HepG2 (cell line): Measurements from ENCODE around the gene MCOLN1.

Source experiments
- ATF2 ChIP-seq: sonication (generic); formaldehyde crosslinking; IDR thresholded peaks from 2 replicates; pipeline ENCODE4 v1.4.0; 2020; ENCODE audit warnings: missing genetic modification reagents
- CTCF ChIP-seq: sonication (generic); formaldehyde crosslinking; IDR thresholded peaks from 2 replicates; pipeline ENCODE4 v1.5.0; 2020; ENCODE audit warnings: mild to moderate bottlenecking, missing genetic modification reagents, moderate library complexity
- FOXA1 ChIP-seq, 2 experiments: fragments of 450-650 bp in 1 of 2; sonication (generic) in 1 of 2; formaldehyde crosslinking in 1 of 2; IDR thresholded peaks; 2 replicates each; pipeline versions ENCODE4 v1.4.0 to v1.6.1; 2016 to 2020; ENCODE audit warnings: missing genetic modification reagents in 1 of 2
- KMT2A ChIP-seq: sonication (generic); formaldehyde crosslinking; IDR thresholded peaks from 2 replicates; pipeline ENCODE4 v1.4.0; 2020; ENCODE audit warnings: missing genetic modification reagents
- NR1H2 ChIP-seq: sonication (generic); formaldehyde crosslinking; IDR thresholded peaks from 2 replicates; pipeline ENCODE4 v1.8.1; 2022; ENCODE audit warnings: low read depth, missing genetic modification reagents, borderline replicate concordance
- POLR2A ChIP-seq, 2 experiments: IDR thresholded peaks; 2 replicates each; pipeline ENCODE4 v1.6.1; 2011; ENCODE audit warnings: low read depth in 2 of 2, low read length in 2 of 2, mild to moderate bottlenecking in 1 of 2, moderate library complexity in 1 of 2; ENCODE audit not compliant: insufficient read depth in 1 of 2
- POLR2AphosphoS5 ChIP-seq: IDR thresholded peaks from 2 replicates; pipeline ENCODE4 v1.6.1; 2012; ENCODE audit warnings: low read depth, low read length
- TAF1 ChIP-seq: sonication (generic); formaldehyde crosslinking; IDR thresholded peaks from 2 replicates; pipeline ENCODE4 v1.4.0; 2020; ENCODE audit warnings: missing genetic modification reagents
- TBL1XR1 ChIP-seq: fragments of 150-350 bp; IDR thresholded peaks from 2 replicates; pipeline ENCODE4 v1.6.1; 2014; ENCODE audit warnings: borderline replicate concordance, low read length; ENCODE audit not compliant: partially characterized antibody
- TEAD2 ChIP-seq: sonication (generic); formaldehyde crosslinking; IDR thresholded peaks from 2 replicates; pipeline ENCODE4 v1.9.0; 2021; ENCODE audit warnings: missing genetic modification reagents
- TFAP4 ChIP-seq: sonication (generic); IDR thresholded peaks from 2 replicates; pipeline ENCODE4 v1.6.1; 2016; ENCODE audit warnings: low read depth, borderline replicate concordance
- WIZ ChIP-seq: sonication (generic); formaldehyde crosslinking; IDR thresholded peaks from 2 replicates; pipeline ENCODE4 v1.5.1; 2020; ENCODE audit warnings: mild to moderate bottlenecking, missing genetic modification reagents
- ZNF674 ChIP-seq: sonication (generic); formaldehyde crosslinking; IDR thresholded peaks from 2 replicates; pipeline ENCODE4 v1.5.0; 2020; ENCODE audit warnings: low read depth, mild to moderate bottlenecking, missing genetic modification reagents
- ZNF746 ChIP-seq: sonication (generic); formaldehyde crosslinking; IDR thresholded peaks from 2 replicates; pipeline ENCODE4 v1.8.0; 2022; ENCODE audit warnings: mild to moderate bottlenecking, missing genetic modification reagents

GRCh38 chr19:7488736-7489353, 33.6 kb upstream of the MCOLN1 start, which contains the start of gene PEX11G:
- TF ChIP-seq WIZ (no peak), POLR2A (IDR thresholded peaks at IDR 0.05; ENCODE audit: insufficient read depth in 1 of 2, low read depth in 2 of 2, low read length in 2 of 2) (no peak), POLR2AphosphoS5 (no peak), TAF1 (CRISPR knock-in tag) (no peak), FOXA1 (IDR thresholded peaks at IDR 0.05) (no peak), FOXA1 (CRISPR knock-in tag; IDR thresholded peaks at IDR 0.05) (no peak), NR1H2 (CRISPR knock-in tag) (no peak), ZNF746 (CRISPR knock-in tag) (no peak), ZNF674 (CRISPR knock-in tag) (no peak), TFAP4 (no peak), ATF2 (no peak), CTCF (CRISPR knock-in tag) (no peak), TBL1XR1 (no peak), KMT2A (no peak), TEAD2 (no peak)
